Fibroblast of lung (primary cell): ENCODE data around the gene ZSWIM6. TPM values are rescaled to one million over a fixed set of nuclear protein-coding genes. Genes with fewer than 3 reads are reported as not detected.

Experiments used
- DNase-seq, 2 donors: peaks; one replicate each; pipeline versions ENCODE4 v3.0.0 to v3.0.0-alpha.2; 2010; ENCODE audit warnings: low read depth in 2 of 2
- H2AFZ ChIP-seq: 2 replicates; pipeline ENCODE4 v1.5.1; 2012; ENCODE audit warnings: low read length, control low read depth, inconsistent platforms
- H3K27ac ChIP-seq: 2 replicates; pipeline ENCODE4 v1.5.1; 2011; ENCODE audit warnings: low read length, control low read depth; ENCODE audit not compliant: insufficient read depth
- H3K27me3 ChIP-seq: 2 replicates; pipeline ENCODE4 v1.5.1; 2011; ENCODE audit warnings: mild to moderate bottlenecking, low read length; ENCODE audit not compliant: control insufficient read depth, insufficient read depth
- H3K36me3 ChIP-seq: 2 replicates; pipeline ENCODE4 v1.5.1; 2011; ENCODE audit warnings: low read length; ENCODE audit not compliant: control insufficient read depth, insufficient read depth
- H3K4me1 ChIP-seq: 2 replicates; pipeline ENCODE4 v1.5.1; 2011; ENCODE audit warnings: low read length; ENCODE audit not compliant: control insufficient read depth, insufficient read depth; ENCODE audit errors: extremely low read depth
- H3K4me2 ChIP-seq: 2 replicates; pipeline ENCODE4 v1.5.1; 2011; ENCODE audit warnings: low read length, control low read depth; ENCODE audit not compliant: insufficient read depth; ENCODE audit errors: extremely low read depth
- H3K4me3 ChIP-seq, 4 experiments: fragments of 200-600 bp in 1 of 4; sonication (generic) in 1 of 4; replicated peaks in 1 of 4; 2 replicates each; pipeline ENCODE4 v1.5.1; 2011 to 2016; ENCODE audit warnings: low read length in 4 of 4, low read depth in 3 of 4, mild to moderate bottlenecking in 3 of 4, control low read depth in 2 of 4, inconsistent platforms in 1 of 4, mixed read lengths in 1 of 4; ENCODE audit not compliant: insufficient read depth in 1 of 4; ENCODE audit errors: control extremely low read depth in 1 of 4
- H3K79me2 ChIP-seq: 2 replicates; pipeline ENCODE4 v1.5.1; 2012; ENCODE audit warnings: mild to moderate bottlenecking, low read length, inconsistent platforms; ENCODE audit not compliant: control insufficient read depth, insufficient read depth
- H3K9ac ChIP-seq: 2 replicates; pipeline ENCODE4 v1.5.1; 2011; ENCODE audit warnings: mild to moderate bottlenecking, low read length, control low read depth; ENCODE audit not compliant: insufficient read depth
- H3K9me3 ChIP-seq: 2 replicates; pipeline ENCODE4 v1.5.1; 2012; ENCODE audit warnings: low read depth, low read length; ENCODE audit not compliant: control insufficient read depth, insufficient read depth
- H4K20me1 ChIP-seq: 2 replicates; pipeline ENCODE4 v1.5.1; 2011; ENCODE audit warnings: low read length; ENCODE audit not compliant: control insufficient read depth, insufficient read depth; ENCODE audit errors: extremely low read depth
- CTCF ChIP-seq, 2 donors: IDR thresholded peaks in 1 of 2; conservative IDR thresholded peaks in 1 of 2; 1 replicate in 1 of 2; 2 replicates in 1 of 2; pipeline ENCODE4 v1.5.1; 2011 to 2012; ENCODE audit warnings: low read length in 2 of 2, control low read depth in 1 of 2, inconsistent platforms in 1 of 2, low read depth in 1 of 2, mild to moderate bottlenecking in 1 of 2
- EZH2 ChIP-seq: IDR thresholded peaks from 2 replicates; pipeline ENCODE4 v1.5.1; 2012; ENCODE audit warnings: low read length, control low read depth, mild to moderate bottlenecking; ENCODE audit errors: missing control alignments
- polyA plus RNA-seq, 2 donors: library from polyadenylated mRNA; depleted of rRNA in 1 of 2; stranded (reverse) in 1 of 2; unstranded in 1 of 2; fragments of >200 nt; gene quantifications; 2 replicates each; pipeline ENCODE4 v1.2.1, GENCODE V29; 2011 to 2012; ENCODE audit warnings: missing spikeins in 1 of 2
- total RNA-seq: library from RNA; depleted of rRNA; stranded (reverse); fragments of >200 nt; gene quantifications from 2 replicates; pipeline ENCODE4 v1.2.1, GENCODE V29; 2014

ZSWIM6 gene
- total and polyA plus RNA-seq, 2 donors (not counting 1 experiment from before 2014, with no cell fraction given): 23.5 to 26.6 TPM

GRCh38 chr5:61346511-61346910 lies 14.5 kb downstream of the ZSWIM6 start:
- no peak overlapping the region for H3K9ac ChIP-seq
- no peak overlapping the region for H3K4me3 ChIP-seq
- peaks cover 17% of the 10 kb centered on the region for H4K20me1 ChIP-seq
- H3K4me1 ChIP-seq: peaks cover 5% of the 10 kb centered on the region
- no peak overlapping the region for H2AFZ ChIP-seq
- no peaks in the 10 kb centered on the region for H3K9me3 ChIP-seq
- no peak for DNase-seq
- H3K4me2 ChIP-seq: no peak overlapping the region
- no peak overlapping the region for H3K27ac ChIP-seq
- H3K27me3 ChIP-seq: no peaks in the 10 kb centered on the region
- H3K36me3 ChIP-seq: no peaks in the 10 kb centered on the region
- H3K79me2 ChIP-seq: peaks cover 97% of the 10 kb centered on the region
- TF ChIP-seq EZH2 (no peak), CTCF (conservative IDR thresholded peaks at IDR 0.05 in 1 of 2, IDR thresholded peaks at IDR 0.05 in 1 of 2; ENCODE audit: low read depth in 1 of 2, low read length in 2 of 2) (no peak)

GRCh38 chr5:61347080-61347479 lies 15.0 kb downstream of the ZSWIM6 start:
- Histone ChIP-seq H3K27ac (no peak overlapping the region), H3K4me1 (peaks cover 5% of the 10 kb centered on the region), H3K36me3 (no peaks in the 10 kb centered on the region), H3K79me2 (peaks cover 98% of the 10 kb centered on the region), H2AFZ (no peak overlapping the region), H3K4me2 (no peak overlapping the region), H3K9me3 (no peaks in the 10 kb centered on the region), H3K4me3 (no peak overlapping the region), H3K9ac (no peak overlapping the region), H3K27me3 (no peaks in the 10 kb centered on the region), H4K20me1 (peaks cover 19% of the 10 kb centered on the region)
- no peak for DNase-seq
- no peak for TF ChIP-seq EZH2
- no peak for TF ChIP-seq CTCF (conservative IDR thresholded peaks at IDR 0.05 in 1 of 2, IDR thresholded peaks at IDR 0.05 in 1 of 2; ENCODE audit: low read depth in 1 of 2, low read length in 2 of 2)

- H3K27ac ChIP-seq: no peak overlapping the region
- peaks cover 5% of the 10 kb centered on the region for H3K4me1 ChIP-seq
- H3K9ac ChIP-seq: no peak overlapping the region
- no peak overlapping the region for H2AFZ ChIP-seq
- DNase-seq: no peak
- peaks cover 98% of the 10 kb centered on the region for H3K79me2 ChIP-seq
- H4K20me1 ChIP-seq: peaks cover 16% of the 10 kb centered on the region
- no peak for TF ChIP-seq CTCF (conservative IDR thresholded peaks at IDR 0.05 in 1 of 2, IDR thresholded peaks at IDR 0.05 in 1 of 2; ENCODE audit: low read depth in 1 of 2, low read length in 2 of 2)
- TF ChIP-seq EZH2: no peak
- no peak overlapping the region for H3K4me2 ChIP-seq
- no peaks in the 10 kb centered on the region for H3K27me3 ChIP-seq
- no peaks in the 10 kb centered on the region for H3K9me3 ChIP-seq
- H3K4me3 ChIP-seq: no peak overlapping the region
- H3K36me3 ChIP-seq: no peaks in the 10 kb centered on the region
Measured at GRCh38 chr5:61348447-61348846, 16.4 kb downstream of the ZSWIM6 start.
